ENCODE data around the gene RGS3. TPM values are rescaled to one million over a fixed set of nuclear protein-coding genes. Genes with fewer than 3 reads are reported as not detected.

Gene RGS3
- total RNA-seq, 1 donor from 2014 or later = 59.9 TPM

- DNase-seq = no peak
Observed at GRCh38 chr9:113601656-113602055, 138.1 kb downstream of the RGS3 start.

DNA sequence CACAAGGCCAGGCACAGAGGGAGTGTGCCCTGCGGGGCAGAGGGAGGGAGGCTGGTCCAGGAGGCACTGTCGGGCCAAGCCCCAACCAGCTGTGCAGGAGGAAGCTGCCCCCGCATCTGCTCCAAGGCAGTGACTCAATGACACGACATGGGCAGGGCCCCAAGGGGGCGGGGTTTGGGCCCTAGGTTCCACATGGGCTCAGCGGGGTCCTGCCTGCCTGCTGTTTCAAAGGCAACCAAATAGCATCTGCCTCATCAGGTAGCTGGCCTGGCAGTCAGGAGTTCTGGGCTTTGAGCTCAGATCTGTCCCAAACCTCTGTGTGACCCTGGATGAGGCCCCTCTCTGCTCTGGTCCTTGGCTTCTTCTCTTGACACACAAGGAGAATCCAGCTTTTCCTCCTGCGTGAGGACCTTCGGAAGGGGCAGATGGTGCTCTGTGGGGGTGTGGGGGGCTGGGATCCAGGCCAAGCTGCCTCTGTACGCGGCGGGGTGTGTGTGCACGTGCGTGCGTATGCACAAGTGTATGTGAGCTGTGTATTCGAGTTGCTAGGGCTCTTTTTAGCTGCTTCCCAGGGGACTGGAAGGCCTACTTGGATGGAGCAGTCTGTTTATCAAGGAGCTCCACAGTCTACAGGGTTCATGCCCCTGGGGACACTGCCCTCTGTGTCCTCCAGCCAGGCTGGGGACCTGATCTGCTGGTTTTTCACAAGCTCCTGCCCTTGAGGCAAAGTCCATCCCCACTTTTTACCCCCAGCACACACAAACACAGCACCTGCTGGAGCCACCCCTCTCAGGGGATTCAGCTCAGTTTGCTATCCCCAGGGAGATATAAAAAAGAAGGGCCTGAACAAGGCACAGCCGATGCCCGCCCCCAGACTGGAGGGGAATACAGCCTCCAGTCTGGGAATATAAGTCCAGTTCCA is 138.9 kb downstream of the RGS3 start:
- peak; percentile 89 for DNase-seq

- no peak for DNase-seq
Observed at GRCh38 chr9:113603048-113603375, 139.5 kb downstream of the RGS3 start.

- no peak for DNase-seq
Observed at GRCh38 chr9:113603773-113604172, 140.2 kb downstream of the RGS3 start.

DNA sequence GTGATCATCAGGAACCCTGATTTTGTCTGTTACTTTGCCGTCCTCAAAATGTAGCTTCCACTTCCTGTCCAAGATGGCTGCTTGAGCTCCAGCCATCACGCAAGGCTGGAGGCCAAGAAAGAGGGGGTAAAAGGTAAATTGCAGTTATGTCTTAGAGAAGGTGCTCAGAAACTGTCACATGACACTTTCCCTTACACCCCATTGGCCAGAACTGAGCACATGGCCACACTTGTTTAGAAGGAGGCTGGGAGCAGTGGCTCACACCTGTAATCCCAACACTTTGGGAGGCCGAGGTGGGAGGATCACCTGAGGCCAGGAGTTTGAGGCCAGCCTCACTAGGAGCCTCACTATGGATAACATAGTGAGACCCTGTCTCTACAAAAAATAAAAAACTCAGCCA is 140.9 kb downstream of the RGS3 start:
- no peak for DNase-seq

DNA sequence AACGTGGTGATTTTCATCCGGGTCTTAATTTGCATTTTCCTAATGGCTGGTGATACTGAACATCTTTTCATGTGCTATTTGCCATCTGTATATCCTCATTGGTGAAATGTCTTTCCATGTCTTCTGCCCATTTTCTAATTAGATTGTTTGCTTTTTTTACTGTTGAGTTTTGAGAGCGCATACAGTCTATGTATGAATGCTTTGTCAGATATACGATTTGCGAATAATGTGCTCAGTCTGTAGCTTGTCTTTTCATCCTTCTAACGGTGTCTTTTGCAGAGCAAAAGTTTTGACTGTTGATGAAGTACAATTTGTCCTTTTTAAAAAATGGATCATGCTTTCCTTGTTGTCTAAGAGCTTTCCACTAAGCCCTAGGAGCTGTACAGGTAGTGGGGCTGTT is 143.0 kb downstream of the RGS3 start:
- no peak for DNase-seq

- DNase-seq = no peak
Observed at GRCh38 chr9:113608082-113608685, 144.7 kb downstream of the RGS3 start.

DNA sequence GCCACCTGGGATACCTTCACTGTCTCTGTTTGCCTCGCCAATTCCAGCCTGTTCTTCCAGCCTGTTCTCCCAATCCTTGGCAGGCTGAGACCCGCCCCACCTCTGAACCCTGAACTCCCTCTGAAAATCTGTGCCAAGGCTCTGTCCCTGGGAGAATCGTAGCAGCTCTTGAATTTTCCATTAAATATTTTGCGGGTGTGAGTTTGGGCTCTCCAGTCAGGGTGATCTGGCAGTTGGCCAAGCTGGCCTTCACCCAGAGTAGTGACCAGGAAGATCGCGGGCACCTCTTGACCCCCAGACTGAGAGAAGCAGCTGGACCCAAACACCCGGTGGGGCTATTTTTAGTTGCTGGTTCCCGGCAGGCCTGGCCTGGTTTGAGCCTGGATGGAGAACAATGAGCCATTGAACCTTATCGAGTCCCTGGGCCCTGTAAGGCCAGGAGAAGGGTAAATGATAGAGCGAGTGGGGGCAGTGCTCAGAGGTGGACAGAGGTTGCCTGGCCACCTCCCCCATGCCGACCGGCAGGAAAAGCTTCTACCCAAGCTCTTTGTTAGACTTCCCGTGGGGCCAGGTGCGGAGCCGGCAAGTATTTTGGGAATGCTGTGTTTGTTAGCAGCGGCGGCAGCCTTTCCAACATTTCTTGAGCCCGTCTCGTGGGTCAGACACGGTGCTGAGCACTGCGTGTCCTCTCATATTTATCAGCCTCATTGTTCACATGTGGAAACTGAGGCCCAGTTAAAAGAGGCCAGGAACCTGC is 146.2 kb downstream of the RGS3 start:
- peak; percentile 80 for DNase-seq

DNA sequence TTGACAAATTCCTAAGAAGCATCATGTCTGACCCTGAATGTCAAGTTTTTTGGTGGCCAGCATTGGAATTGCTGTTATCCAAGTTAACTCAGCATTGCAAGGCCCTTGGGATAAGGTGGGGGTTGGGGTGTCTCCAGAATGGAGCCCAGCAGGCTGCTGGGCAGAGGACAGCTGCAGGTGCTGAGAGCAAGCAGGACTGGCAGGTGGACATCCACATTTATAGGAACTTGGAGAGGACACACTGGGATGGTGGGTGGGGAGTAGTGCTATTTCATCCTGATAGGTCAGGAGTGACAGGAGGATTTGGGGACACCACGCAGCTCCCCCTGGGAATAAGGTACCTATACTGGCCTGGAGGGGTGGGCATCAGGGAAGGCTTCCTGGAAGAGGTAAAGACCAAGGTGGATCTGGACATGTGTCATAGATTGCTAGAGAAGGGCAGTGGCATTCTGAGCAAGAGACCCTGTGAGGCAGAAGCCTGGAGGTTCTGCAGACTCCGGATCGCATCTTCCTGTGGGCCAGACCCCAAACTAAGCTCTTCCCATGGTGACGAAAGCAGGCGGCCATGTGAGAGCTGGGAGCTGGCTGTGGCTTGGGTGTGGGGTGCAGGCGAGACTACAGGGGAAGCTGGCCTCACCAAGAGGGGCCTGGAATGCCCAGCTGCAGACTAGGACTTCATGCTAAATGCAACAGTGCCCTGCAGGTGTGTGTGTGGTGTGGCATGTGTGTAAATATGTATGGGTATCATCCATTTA is 148.1 kb downstream of the RGS3 start:
- no peak for DNase-seq

- DNase-seq = no peak
Observed at GRCh38 chr9:113612216-113612747, 148.8 kb downstream of the RGS3 start.

GRCh38 chr9:113612828-113613227 is 149.3 kb downstream of the RGS3 start:
- no peak for DNase-seq

DNA sequence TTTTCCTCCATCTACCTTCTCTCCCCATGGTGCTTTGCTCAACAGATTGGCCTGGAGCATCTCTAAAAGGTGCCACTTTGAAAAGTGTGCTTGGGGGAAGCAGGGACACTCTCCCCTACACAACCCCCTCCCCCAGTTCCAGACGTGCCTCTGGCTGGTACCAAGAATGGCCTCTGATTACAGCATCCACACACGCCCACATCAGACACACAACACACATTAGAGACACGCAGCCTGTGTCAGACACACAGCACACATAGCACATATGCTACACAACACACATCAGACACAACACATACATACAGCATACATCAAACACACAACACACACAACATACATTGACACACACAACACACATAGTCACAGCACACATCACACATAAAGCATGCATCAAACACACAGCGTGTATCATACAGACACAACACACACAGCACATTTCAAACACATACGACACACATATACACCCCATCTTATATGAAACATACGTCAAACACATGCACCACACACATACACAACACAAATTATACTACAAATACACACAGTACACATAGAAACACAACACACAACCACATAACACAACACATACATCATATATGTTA is 150.4 kb downstream of the RGS3 start:
- no peak for DNase-seq

GRCh38 chr9:113614843-113615648 is 151.5 kb downstream of the RGS3 start:
- DNase-seq = peak; percentile 90

- no peak for DNase-seq
Observed at GRCh38 chr9:113616116-113616515, 152.6 kb downstream of the RGS3 start.

- no peak for DNase-seq
Observed at GRCh38 chr9:113616621-113617496, 153.3 kb downstream of the RGS3 start.

GRCh38 chr9:113617550-113617949 is 154.0 kb downstream of the RGS3 start:
- DNase-seq = no peak

- no peak for DNase-seq
Observed at GRCh38 chr9:113618836-113619490, 155.4 kb downstream of the RGS3 start.

GRCh38 chr9:113619491-113620376 is 156.2 kb downstream of the RGS3 start:
- DNase-seq = no peak
